SK-N-SH (cell line): ENCODE measurements around the gene TRIL. TPM values are rescaled to one million over a fixed set of nuclear protein-coding genes. Genes with fewer than 3 reads are reported as not detected.
A peak's percentile ranks its signal among the peaks of the same experiment; 100 is the strongest.

Source experiments
- CTCF ChIA-PET: fragments of 300-600, 350-600 bp; formaldehyde crosslinking; extraction: SDS; loops from one replicate; lab custom pipeline; 2021; lab: Yijun Ruan, JAX
- POLR2A ChIA-PET: fragments of 350-600 bp; sonication (Branson Sonifier 250); formaldehyde crosslinking; extraction: SDS; loops from one replicate; lab custom pipeline; 2020; ENCODE audit warnings: antibody characterized with exemption, inconsistent platforms; lab: Yijun Ruan, JAX
- DNase-seq: peaks from one replicate; pipeline ENCODE4 v3.0.0; 2012
- H2AFZ ChIP-seq: fragments of 200-600 bp; sonication (generic); 2 replicates; pipeline ENCODE4 v1.8.1; 2016; ENCODE audit warnings: antibody characterized with exemption, mild to moderate bottlenecking, low read depth
- H3F3A ChIP-seq: fragments of 200-600 bp; sonication (generic); replicated peaks from 2 replicates; pipeline ENCODE3; 2016; ENCODE audit warnings: antibody characterized with exemption, mild to moderate bottlenecking; ENCODE audit not compliant: insufficient read depth
- H3K27ac ChIP-seq, 2 experiments: fragments of 200-500 bp in 1 of 2; fragments of 200-600 bp in 1 of 2; sonication (Bioruptor generic) in 1 of 2; sonication (generic), shearing (Covaris generic) in 1 of 2; 2 replicates each; pipeline versions ENCODE4 v1.5.1 to v1.6.1; 2014 to 2016; ENCODE audit warnings: low read depth in 2 of 2, inconsistent platforms in 1 of 2, low read length in 1 of 2, mild to moderate bottlenecking in 1 of 2, mixed read lengths in 1 of 2
- H3K27me3 ChIP-seq: fragments of 200-600 bp; sonication (generic), shearing (Covaris generic); 2 replicates; pipeline ENCODE4 v1.6.1; 2016; ENCODE audit warnings: mixed run types; ENCODE audit not compliant: insufficient read depth
- H3K36me3 ChIP-seq, 2 experiments: fragments of 200-500 bp in 1 of 2; fragments of 200-600 bp in 1 of 2; sonication (Bioruptor generic) in 1 of 2; sonication (generic) in 1 of 2; replicated peaks in 1 of 2; 2 replicates each; pipeline versions ENCODE3 to v1.5.1; 2014 to 2016; ENCODE audit warnings: low read length in 1 of 2, mild to moderate bottlenecking in 1 of 2; ENCODE audit not compliant: insufficient read depth in 2 of 2, control insufficient read depth in 1 of 2
- H3K4me1 ChIP-seq, 2 experiments: fragments of 200-500 bp in 1 of 2; fragments of 200-600 bp in 1 of 2; sonication (Bioruptor generic) in 1 of 2; sonication (generic), shearing (Covaris generic) in 1 of 2; 2 replicates each; pipeline versions ENCODE4 v1.5.1 to v1.6.1; 2014 to 2016; ENCODE audit warnings: low read depth in 1 of 2, low read length in 1 of 2, mixed run types in 1 of 2; ENCODE audit not compliant: insufficient read depth in 2 of 2, control insufficient read depth in 1 of 2
- H3K4me2 ChIP-seq: fragments of 200-600 bp; sonication (generic), shearing (Covaris generic); 2 replicates; pipeline ENCODE4 v1.6.1; 2017; ENCODE audit warnings: mixed run types
- H3K4me3 ChIP-seq, 2 experiments: fragments of 200-500 bp in 1 of 2; fragments of 200-600 bp in 1 of 2; sonication (Bioruptor generic) in 1 of 2; sonication (generic), shearing (Covaris generic) in 1 of 2; 2 replicates each; pipeline versions ENCODE4 v1.5.1 to v1.8.1; 2014 to 2016; ENCODE audit warnings: low read depth in 2 of 2, inconsistent platforms in 1 of 2, low read length in 1 of 2, mild to moderate bottlenecking in 1 of 2, mixed read lengths in 1 of 2, moderate library complexity in 1 of 2
- H3K79me2 ChIP-seq: fragments of 200-600 bp; sonication (generic); 2 replicates; pipeline ENCODE4 v1.8.1; 2017; ENCODE audit warnings: mild to moderate bottlenecking; ENCODE audit not compliant: insufficient read depth
- H3K9ac ChIP-seq: fragments of 200-600 bp; sonication (generic); 2 replicates; pipeline ENCODE4 v1.6.1; 2017; ENCODE audit warnings: mixed run types
- H3K9me2 ChIP-seq: fragments of 200-600 bp; sonication (generic); 2 replicates; pipeline ENCODE4 v1.6.1; 2017; ENCODE audit warnings: mixed run types
- H3K9me3 ChIP-seq: fragments of 200-600 bp; sonication (generic); 2 replicates; pipeline ENCODE4 v1.6.1; 2017; ENCODE audit warnings: mixed run types, mild to moderate bottlenecking, moderate library complexity
- H4K20me1 ChIP-seq: fragments of 200-600 bp; sonication (generic); 2 replicates; pipeline ENCODE4 v1.6.1; 2017; ENCODE audit warnings: mild to moderate bottlenecking, mixed run types; ENCODE audit not compliant: insufficient read depth
- CHD2 ChIP-seq: fragments of 150-350 bp; IDR thresholded peaks from 2 replicates; pipeline ENCODE4 v1.6.1; 2018; ENCODE audit warnings: low read length; ENCODE audit not compliant: partially characterized antibody
- CTCF ChIP-seq: fragments of 200-600 bp; sonication (generic); IDR thresholded peaks from 2 replicates; pipeline ENCODE4 v1.6.1; 2017; ENCODE audit warnings: antibody characterized with exemption, mild to moderate bottlenecking, moderate library complexity
- ELF1 ChIP-seq: IDR thresholded peaks from 2 replicates; pipeline ENCODE4 v1.4.0; 2012
- EZH2phosphoT487 ChIP-seq: fragments of 200-600 bp; sonication (generic); IDR thresholded peaks from 2 replicates; pipeline ENCODE4 v1.6.1; 2017; ENCODE audit warnings: low read depth, mixed run types, mild to moderate bottlenecking, antibody characterized with exemption, moderate library complexity, borderline replicate concordance
- FOSL2 ChIP-seq: IDR thresholded peaks from 2 replicates; pipeline ENCODE4 v1.4.0; 2012; ENCODE audit warnings: low read depth, mild to moderate bottlenecking, moderate library complexity, borderline replicate concordance
- FOXJ3 ChIP-seq: sonication (generic); formaldehyde crosslinking; IDR thresholded peaks from 2 replicates; pipeline ENCODE4 v1.5.1; 2020; ENCODE audit warnings: mild to moderate bottlenecking, missing genetic modification reagents
- FOXM1 ChIP-seq: IDR thresholded peaks from 2 replicates; pipeline ENCODE4 v1.4.0; 2012; ENCODE audit warnings: low read depth, mild to moderate bottlenecking
- GATA2 ChIP-seq: sonication (generic); formaldehyde crosslinking; IDR thresholded peaks from 2 replicates; pipeline ENCODE4 v1.5.0; 2020; ENCODE audit warnings: mild to moderate bottlenecking, missing genetic modification reagents
- IRF3 ChIP-seq: fragments of 150-350 bp; IDR thresholded peaks from 2 replicates; pipeline ENCODE4 v1.6.1; 2016; ENCODE audit warnings: mild to moderate bottlenecking, low read depth, low read length
- JUND ChIP-seq: IDR thresholded peaks from 2 replicates; pipeline ENCODE4 v1.4.0; 2012
- MAX ChIP-seq: IDR thresholded peaks from 2 replicates; pipeline ENCODE4 v1.4.0; 2012; ENCODE audit warnings: low read depth
- MEF2A ChIP-seq: IDR thresholded peaks from 2 replicates; pipeline ENCODE4 v1.4.0; 2012; ENCODE audit warnings: low read depth, borderline replicate concordance
- NFIC ChIP-seq: IDR thresholded peaks from 2 replicates; pipeline ENCODE4 v1.4.0; 2012; ENCODE audit warnings: borderline replicate concordance
- NRF1 ChIP-seq: IDR thresholded peaks from 2 replicates; pipeline ENCODE4 v1.6.1; 2012; ENCODE audit warnings: low read depth, mild to moderate bottlenecking, low read length
- PBX3 ChIP-seq: IDR thresholded peaks from 2 replicates; pipeline ENCODE4; 2012
- RAD21 ChIP-seq: IDR thresholded peaks from 2 replicates; pipeline ENCODE4 v1.6.1; 2012; ENCODE audit warnings: mild to moderate bottlenecking, low read length
- RXRA ChIP-seq: IDR thresholded peaks from 2 replicates; pipeline ENCODE4 v1.4.0; 2012; ENCODE audit warnings: low read depth, mild to moderate bottlenecking, borderline replicate concordance
- SMC3 ChIP-seq: IDR thresholded peaks from 2 replicates; pipeline ENCODE4 v1.6.1; 2012; ENCODE audit warnings: low read depth, low read length, improper control_type of control experiment
- TCF12 ChIP-seq: IDR thresholded peaks from 2 replicates; pipeline ENCODE4 v1.4.0; 2012
- USF2 ChIP-seq: fragments of 150-350 bp; IDR thresholded peaks from 2 replicates; pipeline ENCODE4 v1.6.1; 2017; ENCODE audit warnings: antibody characterized with exemption, low read length, low read depth, borderline replicate concordance
- YY1 ChIP-seq: IDR thresholded peaks from 2 replicates; pipeline ENCODE4 v1.4.0; 2012; ENCODE audit warnings: low read depth, mild to moderate bottlenecking
- ZBTB33 ChIP-seq: IDR thresholded peaks from 2 replicates; pipeline ENCODE4 v1.4.0; 2012; ENCODE audit warnings: low read depth, borderline replicate concordance
- WGBS: methylation state at CpG from one replicate; pipeline ENCODE4 v1.1.6; 2017; ENCODE audit warnings: low lambda C conversion rate; 5-methylcytosine and 5-hydroxymethylcytosine counted together
- polyA plus RNA-seq, 3 experiments: library from polyadenylated mRNA; depleted of rRNA; stranded (reverse); fragments of >200 nt; gene quantifications; 2 replicates each; pipeline ENCODE4 v1.2.3, GENCODE V29; 2012

TRIL gene
- polyA plus RNA-seq, 1 of the 3 experiments (the other 2 are of a cell fraction) = 0.18 TPM

GRCh38 chr7:28933846-28934320 is 24.2 kb downstream of the TRIL start (continued):
- TF ChIP-seq ZBTB33 (no peak), SMC3 (no peak)
- TF ChIP-seq, all 33 proteins: peak for 0

- CTCF ChIA-PET = interaction anchor here (0.9 to 19.2 kb wide), 8 partner anchors 9 to 258 kb away, joined by 3 to 273 read pairs (median 6); partner anchors contain the start of gene TRIL
- H3K4me1 ChIP-seq = peaks cover 0 to 35% of the 10 kb centered on the region in 2 experiments; a peak in 2 of 4 replicates
- WGBS = 62% methylated on average over 3 of the region's 3 CpGs
- no peaks in the 10 kb centered on the region for H3K27me3 ChIP-seq
- no peak for DNase-seq
- H3K4me3 ChIP-seq = no peak overlapping the region
- H3K4me2 ChIP-seq = no peak overlapping the region
- H3K27ac ChIP-seq = peak overlapping the region in 1 of 2 experiments; percentile 20; a peak in 1 of 4 replicates
- no peak overlapping the region for H3K9ac ChIP-seq
- POLR2A ChIA-PET = no interaction called here
- no peaks in the 10 kb centered on the region for H4K20me1 ChIP-seq
- no peaks in the 10 kb centered on the region for H3K36me3 ChIP-seq
- TF ChIP-seq YY1 = no peak
- no peak for TF ChIP-seq NFIC
- TF ChIP-seq CTCF = no peak
- TF ChIP-seq FOXJ3 (CRISPR knock-in tag) = no peak
- no peak for TF ChIP-seq FOSL2
- no peak for TF ChIP-seq MAX
- no peak for TF ChIP-seq PBX3
- TF ChIP-seq EZH2phosphoT487 = no peak
- TF ChIP-seq RAD21 = no peak
- TF ChIP-seq GATA2 (CRISPR knock-in tag) = no peak
- no peak for TF ChIP-seq IRF3
- TF ChIP-seq FOXM1 = no peak
- no peak for TF ChIP-seq MEF2A
- no peak for TF ChIP-seq JUND
- TF ChIP-seq TCF12 = no peak
- TF ChIP-seq RXRA = no peak
- no peak for TF ChIP-seq USF2
- no peak for TF ChIP-seq ELF1
- no peak for TF ChIP-seq CHD2
- TF ChIP-seq NRF1 = no peak
- TF ChIP-seq, all 33 proteins: peak for 0
- H3K9me3 ChIP-seq = no peaks in the 10 kb centered on the region
- H3F3A ChIP-seq = no peaks in the 10 kb centered on the region
- no peaks in the 10 kb centered on the region for H3K79me2 ChIP-seq
- no peaks in the 10 kb centered on the region for H3K9me2 ChIP-seq
- H2AFZ ChIP-seq = no peak overlapping the region
These were observed 26.6 kb downstream of the TRIL start for GRCh38 chr7:28931565-28931964.
